HCT116 (cell line): ENCODE measurements around the gene UBE3C. TPM values are rescaled to one million over a fixed set of nuclear protein-coding genes. Genes with fewer than 3 reads are reported as not detected.

Source experiments
- ATAC-seq: fragments of 200-7000 bp; cut with Tn5 transposase; 2 replicates; pipeline ENCODE4 v1.9.1; 2020; ENCODE audit warnings: mild to moderate bottlenecking, moderate library complexity
- BruUV-seq: library from RNA; stranded (reverse); fragments of 400-500 nt; replicated peaks from 2 replicates; lab custom pipeline; 2021; lab: Mats Ljungman, UMichigan
- CTCF ChIA-PET: fragments of 300-600 bp; sonication (Branson Sonifier 250); formaldehyde crosslinking; loops from one replicate; lab custom pipeline; 2021; ENCODE audit warnings: antibody characterized with exemption; lab: Charles Lee
- POLR2A ChIA-PET: fragments of 300-600, 350-600 bp; sonication (Branson Sonifier 250); formaldehyde crosslinking; loops from one replicate; lab custom pipeline; 2021; ENCODE audit warnings: antibody characterized with exemption; lab: Charles Lee
- RAD21 ChIA-PET, 2 experiments: fragments of 300-600 bp; sonication (Branson Sonifier 250); formaldehyde crosslinking; loops; one replicate each; lab custom pipeline; 2023; ENCODE audit warnings: low total read pairs in 2 of 2; ENCODE audit not compliant: uncharacterized antibody in 2 of 2, unreplicated experiment in 2 of 2, low non-redundant PET in 1 of 2; lab: Charles Lee
- DNase-seq: peaks from one replicate; pipeline ENCODE4 v3.0.0-alpha.2; 2010; ENCODE audit warnings: low read depth, low spot score
- H2AFZ ChIP-seq: fragments of 200-600 bp; shearing (Covaris generic), sonication (generic); 2 replicates; pipeline ENCODE4 v1.6.1; 2017; ENCODE audit warnings: low read depth, mixed run types, mixed read lengths, antibody characterized with exemption, low read length; ENCODE audit not compliant: poor library complexity, severe bottlenecking
- H3K27ac ChIP-seq: 2 replicates; pipeline ENCODE4 v1.5.1; 2012; ENCODE audit warnings: low read depth, low read length
- H3K27me3 ChIP-seq: fragments of 200-600 bp; sonication (generic); 2 replicates; pipeline ENCODE4 v1.6.1; 2016; ENCODE audit warnings: mixed run types, low read length, mixed read lengths; ENCODE audit not compliant: insufficient read depth
- H3K36me3 ChIP-seq, 2 experiments: fragments of 200-500 bp in 1 of 2; fragments of 200-600 bp in 1 of 2; sonication (Bioruptor generic) in 1 of 2; sonication (generic) in 1 of 2; 2 replicates each; pipeline versions ENCODE4 v1.5.1 to v1.6.1; 2014 to 2016; ENCODE audit warnings: low read length in 2 of 2, inconsistent platforms in 1 of 2, mixed read lengths in 1 of 2, mixed run types in 1 of 2; ENCODE audit not compliant: insufficient read depth in 2 of 2, control insufficient read depth in 1 of 2
- H3K4me1 ChIP-seq, 2 experiments: fragments of 200-600 bp in 1 of 2; sonication (generic) in 1 of 2; 2 replicates each; pipeline versions ENCODE4 v1.5.1 to v1.6.1; 2012 to 2017; ENCODE audit warnings: low read length in 2 of 2, inconsistent platforms in 1 of 2, mild to moderate bottlenecking in 1 of 2, mixed read lengths in 1 of 2, mixed run types in 1 of 2, moderate library complexity in 1 of 2; ENCODE audit not compliant: insufficient read depth in 2 of 2, control insufficient read depth in 1 of 2
- H3K4me2 ChIP-seq: fragments of 200-600 bp; sonication (generic); 2 replicates; pipeline ENCODE4 v1.6.1; 2017; ENCODE audit warnings: mixed run types, low read length, mixed read lengths
- H3K4me3 ChIP-seq, 2 experiments: fragments of 200-600 bp in 1 of 2; sonication (generic) in 1 of 2; replicated peaks in 1 of 2; 2 replicates each; pipeline ENCODE4 v1.5.1; 2011 to 2016; ENCODE audit warnings: low read length in 2 of 2, control low read depth in 1 of 2, low read depth in 1 of 2, mild to moderate bottlenecking in 1 of 2, mixed read lengths in 1 of 2, mixed run types in 1 of 2
- H3K79me2 ChIP-seq: fragments of 200-600 bp; sonication (generic); 2 replicates; pipeline ENCODE4 v1.6.1; 2017; ENCODE audit warnings: mild to moderate bottlenecking, mixed run types, low read length, moderate library complexity, mixed read lengths; ENCODE audit not compliant: insufficient read depth
- H3K9ac ChIP-seq: fragments of 200-600 bp; sonication (generic); 2 replicates; pipeline ENCODE4 v1.6.1; 2016; ENCODE audit warnings: low read length, mixed read lengths
- H3K9me2 ChIP-seq: fragments of 200-600 bp; sonication (generic), shearing (Covaris generic); 2 replicates; pipeline ENCODE4 v1.6.1; 2017; ENCODE audit warnings: mixed run types, mild to moderate bottlenecking, moderate library complexity; ENCODE audit not compliant: insufficient read depth
- H3K9me3 ChIP-seq, 2 experiments: fragments of 200-500 bp in 1 of 2; fragments of 200-600 bp in 1 of 2; sonication (Bioruptor generic) in 1 of 2; sonication (generic) in 1 of 2; 2 replicates each; pipeline ENCODE4 v1.6.1; 2014 to 2017; ENCODE audit warnings: low read length in 2 of 2, mixed read lengths in 2 of 2, inconsistent platforms in 1 of 2, low read depth in 1 of 2, mild to moderate bottlenecking in 1 of 2, mixed run types in 1 of 2, moderate library complexity in 1 of 2; ENCODE audit not compliant: control insufficient read depth in 1 of 2, insufficient read depth in 1 of 2
- H4K20me1 ChIP-seq: fragments of 200-600 bp; sonication (generic), shearing (Covaris generic); 2 replicates; pipeline ENCODE4 v1.6.1; 2017; ENCODE audit warnings: mixed run types, mild to moderate bottlenecking, moderate library complexity; ENCODE audit not compliant: insufficient read depth
- CBX3 ChIP-seq: IDR thresholded peaks from 2 replicates; pipeline ENCODE4 v1.6.1; 2012; ENCODE audit warnings: low read depth
- CTCF ChIP-seq, 3 experiments: fragments of 200-600 bp in 1 of 3; sonication (generic) in 1 of 3; IDR thresholded peaks in 2 of 3; conservative IDR thresholded peaks in 1 of 3; 2 replicates each; pipeline ENCODE4 v1.5.1; 2012 to 2017; ENCODE audit warnings: low read depth in 2 of 3, low read length in 2 of 3, antibody characterized with exemption in 1 of 3, borderline replicate concordance in 1 of 3, control low read depth in 1 of 3, mild to moderate bottlenecking in 1 of 3, mixed read lengths in 1 of 3, mixed run types in 1 of 3, moderate library complexity in 1 of 3; ENCODE audit not compliant: insufficient read depth in 1 of 3
- ELF1 ChIP-seq: IDR thresholded peaks from 2 replicates; pipeline ENCODE4 v1.6.1; 2012; ENCODE audit warnings: low read depth, borderline replicate concordance
- FOSL1 ChIP-seq: IDR thresholded peaks from 2 replicates; pipeline ENCODE4 v1.6.1; 2012; ENCODE audit warnings: low read depth
- JUND ChIP-seq: IDR thresholded peaks from 2 replicates; pipeline ENCODE4 v1.6.1; 2012
- POLR2A ChIP-seq: IDR thresholded peaks from 2 replicates; pipeline ENCODE4 v1.7.0; 2011; ENCODE audit warnings: borderline replicate concordance; ENCODE audit not compliant: insufficient read depth, insufficient read length; ENCODE audit errors: extremely low read depth
- POLR2AphosphoS5 ChIP-seq: IDR thresholded peaks from 2 replicates; pipeline ENCODE4 v1.6.1; 2011; ENCODE audit warnings: mild to moderate bottlenecking, low read depth, low read length, moderate library complexity
- RAD21 ChIP-seq: IDR thresholded peaks from 2 replicates; pipeline ENCODE4 v1.6.1; 2012; ENCODE audit warnings: low read depth, mild to moderate bottlenecking
- REST ChIP-seq: IDR thresholded peaks from 2 replicates; pipeline ENCODE4 v1.6.1; 2012; ENCODE audit warnings: low read depth
- SIN3A ChIP-seq: IDR thresholded peaks from 2 replicates; pipeline ENCODE4 v1.6.1; 2012; ENCODE audit warnings: low read depth
- TCF7L2 ChIP-seq: IDR thresholded peaks from 2 replicates; pipeline ENCODE4 v1.7.0; 2011; ENCODE audit warnings: borderline replicate concordance, inconsistent platforms; ENCODE audit not compliant: insufficient read depth, insufficient read length; ENCODE audit errors: extremely low read depth
- YY1 ChIP-seq: IDR thresholded peaks from 2 replicates; pipeline ENCODE4 v1.6.1; 2011; ENCODE audit warnings: low read length, low read depth, moderate library complexity, mild to moderate bottlenecking; ENCODE audit not compliant: insufficient replicate concordance; ENCODE audit errors: extremely low read depth
- ZFX ChIP-seq: fragments of 450-650 bp; IDR thresholded peaks from 2 replicates; pipeline ENCODE4 v1.6.1; 2017
- ZNF274 ChIP-seq: fragments of 200-500 bp; sonication (Bioruptor generic); IDR thresholded peaks from 2 replicates; pipeline ENCODE4 v1.6.1; 2014; ENCODE audit warnings: mild to moderate bottlenecking, low read depth, low read length, inconsistent platforms
- intact Hi-C: fragments of 100-400 bp; cut with micrococcal nuclease; formaldehyde crosslinking; loops from 2 replicates; pipeline ENCODE4 v1.10.0; 2022
- total RNA-seq: library from RNA; stranded (reverse); gene quantifications from one replicate; pipeline ENCODE4 v1.2.1, GENCODE V29; 2021; ENCODE audit not compliant: unreplicated experiment
- TF ChIP-seq, protein P1 (sequence below): IDR thresholded peaks from 2 replicates; pipeline ENCODE4 v1.6.1; 2012
- TF ChIP-seq, protein P2 (sequence below): IDR thresholded peaks from 2 replicates; pipeline ENCODE4 v1.6.1; 2012

Gene UBE3C
- total RNA-seq, 1 experiment from 2014 or later, result 68.3 TPM

DNA sequence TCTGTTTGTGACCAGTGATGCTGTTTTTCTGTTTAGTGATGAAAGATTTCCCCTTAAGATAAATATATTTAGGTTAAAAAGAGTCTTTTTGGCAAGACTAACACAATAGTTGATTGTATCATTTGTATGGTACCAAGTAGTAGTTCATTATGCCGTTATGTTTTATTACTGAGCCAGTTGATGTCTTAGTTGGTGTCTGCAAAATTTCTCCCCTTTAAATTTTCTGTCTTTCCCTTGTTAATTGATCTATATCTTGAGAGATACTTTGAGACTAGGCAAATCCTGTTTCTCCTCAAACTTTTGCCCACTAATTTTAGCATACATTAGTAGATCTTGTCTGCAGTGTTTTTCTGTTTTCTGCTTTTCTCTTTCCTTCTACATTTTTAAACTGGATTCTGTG, 21.7 kb downstream of the UBE3C start:
- no TSS peak for BruUV-seq
- no peak overlapping the region for H3K4me2 ChIP-seq
- ChIA-PET RAD21 (no interaction called here), CTCF (no interaction called here)
- intact Hi-C loops, result no loop called here
- ATAC-seq, result no peak
- peaks cover 0 to 8% of the 10 kb centered on the region in 2 experiments; a peak in 1 of 4 replicates for H3K4me1 ChIP-seq
- DNase-seq, result no peak
- no peaks in the 10 kb centered on the region for H3K9me3 ChIP-seq
- no peak for TF ChIP-seq REST
- no peak for TF ChIP-seq ELF1
- TF ChIP-seq CBX3, result no peak
- no peak for TF ChIP-seq POLR2A
- TF ChIP-seq JUND, result no peak
- no peak for TF ChIP-seq TCF7L2
- TF ChIP-seq RAD21, result no peak
- TF ChIP-seq YY1, result no peak
- no peak for TF ChIP-seq ZFX
- TF ChIP-seq, protein P1, sequence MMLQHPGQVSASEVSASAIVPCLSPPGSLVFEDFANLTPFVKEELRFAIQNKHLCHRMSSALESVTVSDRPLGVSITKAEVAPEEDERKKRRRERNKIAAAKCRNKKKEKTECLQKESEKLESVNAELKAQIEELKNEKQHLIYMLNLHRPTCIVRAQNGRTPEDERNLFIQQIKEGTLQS, result no peak
- no peak for TF ChIP-seq ZNF274
- no peak for TF ChIP-seq CTCF (IDR thresholded peaks at IDR 0.05 in 2 of 3, conservative IDR thresholded peaks at IDR 0.05 in 1 of 3; ENCODE audit: borderline replicate concordance in 1 of 3, insufficient read depth in 1 of 3, low read depth in 2 of 3, low read length in 2 of 3)
- TF ChIP-seq FOSL1, result no peak
- TF ChIP-seq SIN3A, result no peak
- TF ChIP-seq POLR2AphosphoS5, result no peak
- TF ChIP-seq, protein P2, sequence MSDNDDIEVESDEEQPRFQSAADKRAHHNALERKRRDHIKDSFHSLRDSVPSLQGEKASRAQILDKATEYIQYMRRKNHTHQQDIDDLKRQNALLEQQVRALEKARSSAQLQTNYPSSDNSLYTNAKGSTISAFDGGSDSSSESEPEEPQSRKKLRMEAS, result no peak
- TF ChIP-seq, all 23 proteins: peak for 0
- POLR2A ChIA-PET, result interaction anchor here (0.7 kb wide), 1 partner anchor 13 kb away, joined by 4 read pairs; no protein-coding TSS in a partner anchor
- Histone ChIP-seq H3K9me2 (no peaks in the 10 kb centered on the region), H2AFZ (no peak overlapping the region), H3K36me3 (peaks cover 2 to 14% of the 10 kb centered on the region in 2 experiments; a peak in 1 of 4 replicates), H3K27me3 (no peaks in the 10 kb centered on the region), H3K27ac (no peak overlapping the region), H3K4me3 (no peak overlapping the region), H3K9ac (no peak overlapping the region), H4K20me1 (peaks cover 35% of the 10 kb centered on the region; the same call in 1 of the 2 replicates), H3K79me2 (peaks cover 99% of the 10 kb centered on the region)
